Peyer's patch (tissue), 4 donors: ENCODE measurements around the gene BTAF1. TPM values are rescaled to one million over a fixed set of nuclear protein-coding genes. Genes with fewer than 3 reads are reported as not detected.

Source experiments
- DNase-seq, 3 donors: peaks; one replicate each; pipeline ENCODE4 v3.0.0-alpha.2; 2017 to 2019
- H3K27ac ChIP-seq, 4 donors: fragments of 200-600 bp; sonication (generic); one replicate each; pipeline ENCODE4 v1.5.1; 2016 to 2019
- H3K27me3 ChIP-seq, 2 donors: fragments of 200-600 bp; sonication (generic); one replicate each; pipeline ENCODE4 v1.5.1; 2019
- H3K36me3 ChIP-seq, 3 donors: fragments of 200-600 bp; sonication (generic); one replicate each; pipeline ENCODE4 v1.5.1; 2016 to 2019
- H3K4me1 ChIP-seq, 4 donors: fragments of 200-600 bp; sonication (generic); one replicate each; pipeline ENCODE4 v1.5.1; 2016 to 2019
- H3K4me3 ChIP-seq, 4 donors: fragments of 200-600 bp; sonication (generic); 1 replicate in 3 of 4; 2 replicates in 1 of 4; pipeline ENCODE4 v1.5.1; 2016 to 2019; ENCODE audit warnings: mild to moderate bottlenecking in 1 of 4
- H3K9me3 ChIP-seq, 4 donors: fragments of 200-600 bp; sonication (generic); one replicate each; pipeline ENCODE4 v1.5.1; 2016 to 2019; ENCODE audit warnings: mild to moderate bottlenecking in 1 of 4
- CTCF ChIP-seq, 6 experiments: fragments of 450-650 bp in 4 of 6; fragments of 200-600 bp in 2 of 6; sonication (generic) in 1 of 6; IDR thresholded peaks; one replicate each; pipeline ENCODE4 v1.5.1; 2017 to 2019; ENCODE audit warnings: antibody characterized with exemption in 6 of 6, mild to moderate bottlenecking in 3 of 6, moderate library complexity in 1 of 6
- POLR2A ChIP-seq, 2 donors: fragments of 450-650 bp; IDR thresholded peaks; one replicate each; pipeline ENCODE4 v1.5.1; 2017; ENCODE audit warnings: antibody characterized with exemption in 2 of 2, mild to moderate bottlenecking in 2 of 2, moderate library complexity in 2 of 2
- total RNA-seq, 4 donors: library from RNA; depleted of rRNA; stranded (reverse); fragments of >200 nt; gene quantifications; one replicate each; pipeline ENCODE4 v1.1.0, GENCODE V29; 2016

The BTAF1 gene
- total RNA-seq, 4 donors from 2014 or later, result 37.0 to 60.2 (median 45.4) TPM

- Histone ChIP-seq H3K27me3 (peaks cover 0 to 7% of the 10 kb centered on the region in 2 donors), H3K4me3 (no peak overlapping the region), H3K4me1 (peaks cover 0 to 10% (median 4%) of the 10 kb centered on the region in 4 donors), H3K9me3 (no peaks in the 10 kb centered on the region), H3K27ac (no peak overlapping the region), H3K36me3 (no peaks in the 10 kb centered on the region)
- peak in 1 of 3 donors; percentile 48 for DNase-seq
- no peak for TF ChIP-seq POLR2A (IDR thresholded peaks at IDR 0.05)
- TF ChIP-seq CTCF (IDR thresholded peaks at IDR 0.05), result no peak
These were observed 39.8 kb upstream of the BTAF1 start for GRCh38 chr10:91883549-91884444.

DNA sequence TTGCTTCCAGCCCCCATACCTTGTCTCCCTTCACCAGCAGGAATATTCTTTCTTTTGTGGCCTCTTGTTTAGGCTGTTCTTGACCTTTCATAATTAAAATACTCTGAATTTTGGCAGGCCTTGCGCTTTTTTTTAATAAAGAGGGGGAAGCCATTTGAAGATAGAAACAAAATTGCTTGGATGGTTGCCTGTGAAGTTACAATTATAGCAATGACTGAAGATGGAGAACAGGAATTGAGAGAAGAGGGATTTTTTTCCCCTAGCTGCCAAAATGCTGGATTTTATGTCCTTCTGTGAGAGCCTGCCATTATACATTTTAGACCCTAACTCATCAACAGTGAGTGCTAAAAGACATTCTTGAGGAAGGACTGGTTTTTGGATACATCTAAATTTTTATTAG lies 39.0 kb upstream of the BTAF1 start:
- Histone ChIP-seq H3K36me3 (no peaks in the 10 kb centered on the region), H3K27ac (no peak overlapping the region), H3K4me3 (no peak overlapping the region), H3K27me3 (peaks cover 0 to 7% of the 10 kb centered on the region in 2 donors), H3K9me3 (no peaks in the 10 kb centered on the region), H3K4me1 (peaks cover 0 to 10% (median 4%) of the 10 kb centered on the region in 4 donors)
- no peak for DNase-seq
- TF ChIP-seq CTCF (IDR thresholded peaks at IDR 0.05), result no peak
- no peak for TF ChIP-seq POLR2A (IDR thresholded peaks at IDR 0.05)

DNA sequence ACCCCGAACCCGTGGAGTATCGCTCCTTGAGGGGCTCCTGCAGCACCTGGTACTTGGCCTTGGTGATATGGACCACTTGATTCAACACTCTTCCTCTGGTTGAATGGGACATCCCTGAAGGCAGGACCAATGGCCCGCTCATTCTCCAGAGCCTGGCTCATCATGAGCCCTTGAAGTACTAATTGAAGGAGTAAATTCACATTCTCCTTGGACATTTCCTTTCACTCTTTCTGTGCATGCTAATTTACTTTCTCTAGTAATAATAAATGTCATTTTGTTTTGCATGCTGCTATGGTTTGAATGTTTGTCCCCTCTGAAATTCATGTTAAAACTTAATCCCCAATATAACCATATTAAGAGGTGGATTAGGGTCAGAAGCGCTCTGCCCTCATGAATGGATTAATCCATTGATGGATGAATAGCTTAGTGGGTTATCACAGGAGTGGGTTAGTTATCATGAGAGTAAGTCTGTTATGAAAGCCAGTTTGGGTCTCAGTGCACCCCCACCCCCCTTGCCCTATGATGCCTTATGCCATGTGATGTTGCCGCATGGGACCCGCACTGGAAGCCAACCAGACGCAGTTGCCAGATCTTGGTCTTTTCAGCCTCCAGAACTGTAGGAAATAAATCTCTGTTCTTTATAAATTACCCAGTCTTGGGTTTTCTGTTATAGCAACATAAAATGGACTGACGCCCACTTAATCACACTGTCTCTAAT lies 38.0 kb upstream of the BTAF1 start:
- Histone ChIP-seq H3K4me3 (no peak overlapping the region), H3K9me3 (no peaks in the 10 kb centered on the region), H3K36me3 (no peaks in the 10 kb centered on the region), H3K27me3 (peaks cover 0 to 7% of the 10 kb centered on the region in 2 donors), H3K27ac (no peak overlapping the region), H3K4me1 (peaks cover 0 to 10% (median 4%) of the 10 kb centered on the region in 4 donors)
- DNase-seq, result no peak
- TF ChIP-seq POLR2A (IDR thresholded peaks at IDR 0.05) (no peak), CTCF (IDR thresholded peaks at IDR 0.05) (no peak)

DNA sequence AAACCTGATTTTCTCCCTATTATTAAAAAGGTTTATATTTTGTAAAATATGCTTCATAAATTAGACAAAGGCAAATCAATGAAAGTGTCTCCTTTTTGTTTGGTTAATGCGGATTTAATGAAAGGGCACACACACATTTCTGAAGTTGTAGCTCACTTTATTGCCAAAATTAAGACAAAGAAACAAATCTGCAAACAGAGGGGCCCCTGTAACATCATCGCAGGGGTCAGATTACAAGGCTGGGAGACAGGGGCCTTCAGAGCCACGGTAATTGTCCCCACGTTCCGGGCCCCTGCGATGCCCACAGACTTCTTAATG lies 36.7 kb upstream of the BTAF1 start:
- Histone ChIP-seq H3K4me3 (peak overlapping the region; percentile 31 to 58 (median 53)), H3K36me3 (no peaks in the 10 kb centered on the region), H3K9me3 (no peaks in the 10 kb centered on the region), H3K27me3 (peaks cover 0 to 7% of the 10 kb centered on the region in 2 donors), H3K4me1 (peaks cover 0 to 10% (median 4%) of the 10 kb centered on the region in 4 donors), H3K27ac (no peak overlapping the region)
- DNase-seq, result no peak
- no peak for TF ChIP-seq CTCF (IDR thresholded peaks at IDR 0.05)
- no peak for TF ChIP-seq POLR2A (IDR thresholded peaks at IDR 0.05)

DNA sequence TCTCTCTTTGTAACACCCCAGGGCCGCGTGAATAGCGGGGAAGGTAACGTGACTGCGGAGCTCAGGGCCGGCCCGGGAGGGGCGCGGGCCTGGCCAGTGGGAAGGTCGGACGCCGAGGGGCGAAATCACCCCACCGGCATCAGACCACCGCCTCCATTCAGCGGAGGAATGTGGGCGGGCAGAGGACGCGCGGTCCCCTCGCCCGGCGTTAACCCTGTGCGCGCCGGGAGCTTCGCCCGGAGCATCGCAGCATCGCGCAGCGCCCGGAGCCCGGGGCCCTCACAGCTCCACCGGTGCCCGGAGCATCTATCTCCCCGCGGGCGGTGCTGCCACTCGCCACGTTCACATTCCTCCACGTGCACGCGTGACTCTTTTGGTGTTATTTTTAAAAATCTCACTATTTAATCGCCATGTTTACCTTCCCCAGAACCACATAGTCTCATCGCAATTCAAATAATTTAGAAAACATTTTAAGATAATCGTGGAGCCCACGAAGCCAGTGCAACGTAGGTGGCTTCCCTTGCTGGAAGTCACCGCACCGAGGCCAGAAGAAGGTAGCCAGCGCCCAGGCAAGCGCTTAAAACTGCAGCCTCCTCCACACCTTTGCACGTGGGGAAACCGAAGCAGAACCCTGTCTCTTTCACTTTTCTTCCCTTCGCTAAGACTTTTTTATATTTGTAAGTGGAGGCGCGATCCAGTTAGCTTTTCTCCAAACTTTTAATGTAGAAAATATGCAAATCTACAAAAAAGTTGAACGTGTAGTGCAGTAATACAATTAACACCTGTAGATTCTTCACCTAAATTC lies 36.1 kb upstream of the BTAF1 start:
- peak in 2 of 3 donors; percentile 50 to 54 for DNase-seq
- no peak for TF ChIP-seq POLR2A (IDR thresholded peaks at IDR 0.05)
- no peak for TF ChIP-seq CTCF (IDR thresholded peaks at IDR 0.05)

More for the DNA sequence above, 36.1 kb upstream of the BTAF1 start:
- Histone ChIP-seq H3K27me3 (peaks cover 0 to 7% of the 10 kb centered on the region in 2 donors), H3K4me1 (peaks cover 0 to 10% (median 4%) of the 10 kb centered on the region in 4 donors), H3K27ac (no peak overlapping the region), H3K9me3 (no peaks in the 10 kb centered on the region), H3K4me3 (peak overlapping the region; percentile 31 to 58 (median 53)), H3K36me3 (no peaks in the 10 kb centered on the region)
